C4-2B (cell line): ENCODE data around the gene APOBEC3A.

Experiments
- H3K27ac ChIP-seq: fragments of 450-650 bp; 2 replicates; pipeline ENCODE4 v1.5.1; 2017
- ZFX ChIP-seq: fragments of 450-650 bp; IDR thresholded peaks from 2 replicates; pipeline ENCODE4 v1.6.1; 2017
- TF ChIP-seq, protein P1 (sequence below): fragments of 450-650 bp; conservative IDR thresholded peaks from 2 replicates; pipeline ENCODE4 v1.5.1; 2017; ENCODE audit warnings: mild to moderate bottlenecking

Gene APOBEC3A

DNA sequence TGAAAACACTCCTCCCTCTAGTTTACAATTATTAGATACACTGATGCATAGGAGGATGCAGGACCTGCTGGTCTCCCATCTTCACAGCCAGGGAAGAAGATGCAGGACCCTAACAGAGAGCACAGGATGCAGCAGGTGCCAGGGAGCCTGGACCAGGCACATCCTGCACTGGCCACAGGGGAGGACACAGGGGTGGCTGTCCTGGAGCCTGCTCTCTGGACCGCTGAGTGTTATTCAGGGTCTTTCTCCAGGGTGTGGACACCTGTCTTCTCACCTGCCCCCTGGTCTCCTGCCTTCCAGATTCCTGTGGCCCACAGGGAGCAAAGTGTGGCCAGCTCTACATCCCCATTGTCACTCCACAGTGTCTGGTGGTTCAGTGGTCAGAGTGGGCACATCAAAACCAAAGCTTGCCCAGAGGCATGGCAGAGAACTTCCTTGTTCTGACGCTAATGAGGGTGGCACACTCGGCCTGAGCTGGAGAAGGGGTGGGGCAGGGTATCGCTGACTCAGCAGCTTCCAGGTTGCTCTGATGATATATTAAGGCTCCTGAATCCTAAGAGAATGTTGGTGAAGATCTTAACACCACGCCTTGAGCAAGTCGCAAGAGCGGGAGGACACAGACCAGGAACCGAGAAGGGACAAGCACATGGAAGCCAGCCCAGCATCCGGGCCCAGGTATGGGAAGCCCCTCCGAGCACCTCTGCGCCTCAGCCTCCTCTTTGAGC, at the start of gene APOBEC3A:
Gene APOBEC3A, plus strand, starts transcription at position 564 of the 725 bp plus-strand sequence. Its CDS starts 83 bp downstream, at position 647.
- no peak for TF ChIP-seq ZFX
- TF ChIP-seq, protein P1, sequence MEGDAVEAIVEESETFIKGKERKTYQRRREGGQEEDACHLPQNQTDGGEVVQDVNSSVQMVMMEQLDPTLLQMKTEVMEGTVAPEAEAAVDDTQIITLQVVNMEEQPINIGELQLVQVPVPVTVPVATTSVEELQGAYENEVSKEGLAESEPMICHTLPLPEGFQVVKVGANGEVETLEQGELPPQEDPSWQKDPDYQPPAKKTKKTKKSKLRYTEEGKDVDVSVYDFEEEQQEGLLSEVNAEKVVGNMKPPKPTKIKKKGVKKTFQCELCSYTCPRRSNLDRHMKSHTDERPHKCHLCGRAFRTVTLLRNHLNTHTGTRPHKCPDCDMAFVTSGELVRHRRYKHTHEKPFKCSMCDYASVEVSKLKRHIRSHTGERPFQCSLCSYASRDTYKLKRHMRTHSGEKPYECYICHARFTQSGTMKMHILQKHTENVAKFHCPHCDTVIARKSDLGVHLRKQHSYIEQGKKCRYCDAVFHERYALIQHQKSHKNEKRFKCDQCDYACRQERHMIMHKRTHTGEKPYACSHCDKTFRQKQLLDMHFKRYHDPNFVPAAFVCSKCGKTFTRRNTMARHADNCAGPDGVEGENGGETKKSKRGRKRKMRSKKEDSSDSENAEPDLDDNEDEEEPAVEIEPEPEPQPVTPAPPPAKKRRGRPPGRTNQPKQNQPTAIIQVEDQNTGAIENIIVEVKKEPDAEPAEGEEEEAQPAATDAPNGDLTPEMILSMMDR: no peak
- no peak within 1 kb of the TSS for H3K27ac ChIP-seq

DNA sequence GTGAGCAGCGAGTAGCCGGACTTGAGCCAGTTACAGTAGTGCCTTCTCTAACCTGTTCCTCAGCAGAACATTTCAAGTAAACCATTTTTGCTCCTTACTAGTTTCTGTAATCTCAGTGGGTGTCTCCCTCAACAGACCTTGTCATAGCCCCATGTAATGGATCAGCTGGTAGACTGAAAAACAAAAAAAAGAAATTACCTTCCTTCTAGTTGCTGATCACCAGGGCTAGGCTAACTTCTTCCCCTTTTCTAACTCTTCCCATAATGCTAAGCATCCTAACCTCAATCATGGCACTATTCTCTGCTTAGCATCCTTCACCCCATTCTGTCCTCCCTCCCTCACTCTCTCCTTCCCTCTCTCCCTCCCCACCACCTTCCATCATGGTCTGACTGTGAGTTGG, 49.6 kb upstream of the APOBEC3A start:
- no peak overlapping the region for H3K27ac ChIP-seq
- TF ChIP-seq, protein P1: no peak
- TF ChIP-seq ZFX: no peak

DNA sequence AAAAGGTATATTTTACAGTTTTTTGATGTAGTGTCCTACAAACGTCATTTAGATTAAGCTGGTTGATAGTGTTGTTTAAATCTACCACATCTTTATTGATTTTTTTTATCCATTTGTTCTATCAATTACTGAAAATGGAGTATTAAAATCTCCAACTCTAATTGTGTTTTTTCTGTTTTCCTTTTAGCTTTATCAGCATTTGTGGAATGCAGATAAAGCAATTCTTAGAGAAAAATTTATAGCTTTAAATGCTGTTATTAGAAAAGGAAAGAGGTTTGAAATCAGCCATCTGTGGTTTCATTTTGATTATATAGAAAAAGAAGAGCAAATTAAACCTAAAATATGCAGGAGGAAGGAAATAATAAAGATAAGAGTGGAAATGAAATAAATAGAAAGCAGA, 46.0 kb upstream of the APOBEC3A start:
- no peak for TF ChIP-seq ZFX
- TF ChIP-seq, protein P1: no peak

DNA sequence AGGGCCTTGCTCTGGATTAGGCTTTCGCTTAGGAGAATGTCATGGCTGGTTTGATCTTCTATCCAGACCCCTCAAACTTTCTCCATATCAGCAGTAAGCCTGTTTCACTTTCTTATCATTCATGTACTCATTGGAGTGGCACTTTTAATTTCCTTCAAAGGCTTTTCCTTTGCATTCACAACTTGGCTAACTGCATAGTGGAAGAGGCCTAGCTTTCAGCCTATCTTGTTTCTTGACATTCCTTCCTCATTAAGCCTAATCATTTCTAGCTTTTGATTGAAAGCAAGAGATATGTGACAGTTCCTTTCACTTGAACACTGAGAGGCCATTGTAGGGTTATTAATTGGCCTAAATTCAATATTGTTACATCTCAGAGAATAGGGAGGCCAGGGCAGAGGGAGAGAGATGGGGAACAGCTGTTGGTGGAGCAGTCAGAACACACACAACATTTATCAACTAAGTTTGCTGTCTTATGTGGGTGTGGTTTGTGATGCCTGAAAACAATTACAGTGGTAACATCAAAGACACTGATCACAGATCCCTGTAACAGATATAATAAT, 37.7 kb upstream of the APOBEC3A start:
- no peak for TF ChIP-seq ZFX
- TF ChIP-seq, protein P1: no peak
- no peak overlapping the region for H3K27ac ChIP-seq

More for the DNA sequence above, 46.0 kb upstream of the APOBEC3A start:
- no peak overlapping the region for H3K27ac ChIP-seq

DNA sequence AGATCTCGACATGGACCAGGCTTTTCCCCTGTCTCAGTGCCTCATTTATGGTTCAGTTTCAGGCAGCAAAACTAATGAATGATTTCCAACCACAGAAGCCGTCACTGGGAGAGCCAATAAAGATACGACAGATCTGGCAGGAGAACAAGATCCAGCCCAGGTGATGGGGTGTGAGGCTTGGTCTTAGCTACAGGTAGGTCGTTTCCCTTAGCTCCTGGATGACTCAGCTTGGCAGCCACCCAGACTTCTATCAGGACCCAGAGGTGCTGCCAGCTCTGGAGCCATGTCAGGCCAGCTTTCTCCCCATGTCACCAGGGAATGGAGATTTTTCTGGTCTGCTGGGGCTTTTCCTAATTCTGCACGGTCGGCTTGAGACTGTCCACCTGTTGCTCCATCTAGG, 36.3 kb upstream of the APOBEC3A start:
- TF ChIP-seq, protein P1: no peak
- no peak for TF ChIP-seq ZFX
- peak overlapping the region; percentile 83 for H3K27ac ChIP-seq

DNA sequence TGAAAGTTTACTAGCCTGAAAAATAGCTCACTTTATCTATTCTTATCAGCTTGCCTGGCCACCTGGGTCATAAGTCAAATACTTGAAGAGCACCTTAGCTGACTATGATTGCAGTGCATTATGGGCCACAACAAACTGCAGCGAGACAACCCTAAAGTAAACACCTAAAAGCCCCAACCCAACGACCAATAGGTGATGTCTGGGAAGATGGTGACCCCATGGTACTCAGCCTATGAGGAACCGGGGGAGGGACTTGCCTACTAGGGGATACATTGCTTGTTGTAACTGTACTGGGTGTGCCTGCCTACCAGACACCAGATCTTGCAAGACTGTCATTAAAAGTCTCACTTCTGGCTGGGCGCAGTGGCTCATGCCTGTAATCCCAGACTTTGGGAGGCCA, 35.6 kb upstream of the APOBEC3A start:
- peak overlapping the region; percentile 83 for H3K27ac ChIP-seq
- TF ChIP-seq, protein P1: no peak
- no peak for TF ChIP-seq ZFX

DNA sequence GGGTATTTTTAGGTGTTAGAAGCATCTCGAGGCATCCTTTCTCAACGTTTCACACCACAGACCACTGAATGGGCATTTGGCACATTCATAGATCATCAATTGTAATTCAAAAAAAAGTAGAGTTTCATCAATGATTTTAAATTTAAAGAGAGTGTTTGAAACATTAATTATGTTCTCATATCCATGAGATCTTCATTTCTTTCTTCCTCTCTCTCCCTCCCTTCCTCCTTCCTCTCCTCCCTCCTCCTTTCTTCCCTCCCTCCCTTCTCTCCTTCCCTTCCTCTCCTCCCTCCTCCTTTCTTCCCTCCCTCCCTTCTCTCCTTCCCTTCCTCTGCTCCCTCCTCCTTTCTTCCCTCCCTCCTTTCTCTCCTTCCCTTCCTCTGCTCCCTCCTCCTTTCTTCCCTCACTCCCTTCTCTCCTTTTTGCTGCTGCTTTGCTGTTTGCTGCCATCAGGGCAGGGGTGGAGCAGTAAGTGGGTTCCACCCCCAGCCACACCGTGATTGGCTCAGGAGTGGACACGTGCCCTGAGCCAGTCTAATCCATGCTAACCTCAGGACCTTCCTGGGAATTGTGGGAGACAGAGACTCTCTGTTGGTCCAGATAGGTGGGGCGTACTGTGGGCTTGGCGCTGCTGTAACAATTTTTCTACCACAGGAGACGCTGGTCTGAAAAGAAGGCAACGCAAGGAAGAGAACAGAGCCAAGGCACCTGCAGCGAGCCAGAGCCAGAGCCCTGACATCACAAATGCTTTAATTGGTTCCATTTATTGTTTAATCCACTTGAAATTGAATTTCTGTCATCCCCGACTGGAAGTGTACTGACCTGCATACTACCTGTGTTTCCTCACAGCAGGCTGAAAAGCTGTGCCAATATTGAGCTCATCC, 33.7 kb upstream of the APOBEC3A start:
- TF ChIP-seq, protein P1: no peak; the same call in 1 of the 2 replicates
- TF ChIP-seq ZFX: no peak
- peak overlapping the region; percentile 83 for H3K27ac ChIP-seq
